Putamen (tissue), 1 donor: ENCODE data around the gene TSGA10IP.

Experiments used
- DNase-seq: peaks from one replicate; pipeline ENCODE4 v3.0.0-alpha.2; 2016; ENCODE audit warnings: low spot score

Gene TSGA10IP

GRCh38 chr11:65977621-65978390 is 32.5 kb downstream of the TSGA10IP start:
- no peak for DNase-seq

GRCh38 chr11:65978391-65979238 is 33.3 kb downstream of the TSGA10IP start:
- DNase-seq: no peak

GRCh38 chr11:65979261-65979759 is 34.0 kb downstream of the TSGA10IP start:
- DNase-seq: no peak

- no peak for DNase-seq
These were observed 35.9 kb downstream of the TSGA10IP start for GRCh38 chr11:65981101-65981740.

- no peak for DNase-seq
These were observed 36.9 kb downstream of the TSGA10IP start for GRCh38 chr11:65981972-65982823.

- no peak for DNase-seq
These were observed 37.7 kb downstream of the TSGA10IP start for GRCh38 chr11:65982824-65983588.

GRCh38 chr11:65983589-65983987 is 38.3 kb downstream of the TSGA10IP start:
- no peak for DNase-seq

- no peak for DNase-seq
These were observed 42.1 kb downstream of the TSGA10IP start for GRCh38 chr11:65987336-65987735.

GRCh38 chr11:65988791-65989592 is 43.7 kb downstream of the TSGA10IP start:
- peak; percentile 93 for DNase-seq

- no peak for DNase-seq
These were observed 46.8 kb downstream of the TSGA10IP start for GRCh38 chr11:65992056-65992455.

GRCh38 chr11:65997286-65997685 is 52.0 kb downstream of the TSGA10IP start:
- DNase-seq: no peak

- DNase-seq: peak; percentile 97
These were observed 56.8 kb downstream of the TSGA10IP start, which contains the start of the genes BANF1 and EIF1AD for GRCh38 chr11:66001942-66002647. TSS of gene BANF1 (plus strand) at chr11:66002503. CDS start at chr11:66003251, 748 bp downstream. TSS of gene EIF1AD (minus strand) at chr11:66002157. CDS start at chr11:66000389, 1,768 bp downstream.

- DNase-seq: no peak
These were observed 57.5 kb downstream of the TSGA10IP start for GRCh38 chr11:66002648-66003225.

- DNase-seq: no peak
These were observed 58.0 kb downstream of the TSGA10IP start for GRCh38 chr11:66003291-66003690.

GRCh38 chr11:66004186-66004585 is 58.9 kb downstream of the TSGA10IP start:
- no peak for DNase-seq

GRCh38 chr11:66006134-66006890 is 61.0 kb downstream of the TSGA10IP start:
- DNase-seq: no peak

- DNase-seq: no peak
These were observed 61.6 kb downstream of the TSGA10IP start for GRCh38 chr11:66006891-66007176.

GRCh38 chr11:66007201-66007634 is 61.9 kb downstream of the TSGA10IP start:
- no peak for DNase-seq
